Activated CD8-positive, alpha-beta memory T cell treated with anti-CD3 and anti-CD28 coated beads for 4 hours (primary cell): ENCODE data around the gene ZBTB47.

ENCODE experiments used
- DNase-seq, 2 donors: peaks; one replicate each; pipeline ENCODE4 v3.0.0-alpha.2; 2020; ENCODE audit warnings: low read depth in 2 of 2

ZBTB47 gene

GRCh38 chr3:42712688-42713372 is 59.3 kb downstream of the ZBTB47 start:
- DNase-seq: no peak

- DNase-seq: no peak
These were observed 60.2 kb downstream of the ZBTB47 start for GRCh38 chr3:42713747-42714146.

- no peak for DNase-seq
These were observed 60.8 kb downstream of the ZBTB47 start for GRCh38 chr3:42714171-42714852.
